ENCODE data around the gene ZNF358. TPM values are rescaled to one million over a fixed set of nuclear protein-coding genes. Genes with fewer than 3 reads are reported as not detected.

The ZNF358 gene
- total and polyA plus RNA-seq, 2 of the 13 experiments (the other 11 are each of a cell fraction or from before 2014, with no cell fraction given): 9.1 to 37.0 TPM

DNA sequence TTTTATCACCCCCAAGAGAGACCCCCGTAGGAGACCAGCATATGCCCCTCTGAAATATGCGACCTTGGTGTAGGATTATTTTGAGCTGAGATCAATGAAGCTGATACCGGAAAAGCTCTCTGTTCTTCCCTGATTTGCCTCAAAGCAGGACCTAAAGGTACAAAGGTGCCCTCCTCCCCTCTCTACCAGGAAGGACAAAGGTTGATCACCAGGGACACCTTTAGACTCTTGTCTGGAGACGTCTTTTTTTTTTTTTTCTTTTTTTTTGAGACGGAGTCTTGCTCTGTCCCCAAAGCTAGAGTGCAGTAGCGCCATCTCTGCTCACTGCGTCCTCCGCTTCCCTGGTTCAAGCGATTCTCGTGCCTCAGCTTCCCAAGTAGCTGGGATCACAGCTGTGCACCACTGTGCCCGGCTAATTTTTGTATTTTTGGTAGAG lies 26.3 kb upstream of the ZNF358 start:
- H4K20me1 ChIP-seq (ENCODE audit: insufficient read depth, low read length): no peaks in the 10 kb centered on the region
- no peaks in the 10 kb centered on the region for H3K9me3 ChIP-seq (ENCODE audit: low read length)
- DNase-seq (ENCODE audit: low spot score) (no peak), FAIRE-seq (peak; percentile 56), ATAC-seq (no peak)
- H3K79me2 ChIP-seq (ENCODE audit: insufficient read depth, low read length): no peaks in the 10 kb centered on the region
- peaks cover 59% of the 10 kb centered on the region for H3K4me1 ChIP-seq (ENCODE audit: insufficient read depth, low read length)
- no peak overlapping the region for H2AFZ ChIP-seq (ENCODE audit: low read length)
- CTCF ChIA-PET (ENCODE audit: low intra/inter-chr PET ratio, low total read pairs): no interaction called here
- in situ Hi-C loops (cut with HindIII; ENCODE audit: extremely low pct_ligation_motif_present, low pct_unique_long_range_greater_than_20kb) (no loop called here), intact Hi-C loops (cut with micrococcal nuclease; ENCODE audit: unreplicated experiment) (loop anchor here (10.0 kb wide), 1 partner anchor 95 kb away; no protein-coding TSS in a partner anchor)
- 34% methylated on average over 11 of the region's 11 CpGs for WGBS (ENCODE audit: low lambda C conversion rate)
- H3K27me3 ChIP-seq (ENCODE audit: control insufficient read depth in 1 of 2, insufficient read depth in 2 of 2, low read length in 2 of 2): no peaks in the 10 kb centered on the region
- peak overlapping the region; percentile 53 for H3K4me2 ChIP-seq (ENCODE audit: low read depth, low read length)
- H3K27ac ChIP-seq (ENCODE audit: extremely low read length, insufficient read depth, low read length): peak overlapping the region; percentile 45
- H3K9ac ChIP-seq (ENCODE audit: insufficient read depth, low read depth, low read length): no peak overlapping the region; the same call in 1 of the 2 replicates
- BruUV-seq (replicated peaks): no TSS peak
- no peak overlapping the region for H3K4me3 ChIP-seq (replicated peaks in 1 of 3; ENCODE audit: insufficient read depth in 1 of 3, low read depth in 2 of 3, low read length in 3 of 3)
- H3K36me3 ChIP-seq (replicated peaks in 1 of 2; ENCODE audit: control insufficient read depth in 1 of 2, insufficient read depth in 2 of 2, low read length in 2 of 2): no peaks in the 10 kb centered on the region
- POLR2A ChIA-PET: interaction anchor here (0.7 kb wide), 1 partner anchor 515 kb away, joined by 3 read pairs; no protein-coding TSS in a partner anchor
- TF ChIP-seq FOXJ3 (CRISPR knock-in tag; IDR thresholded peaks at IDR 0.05; ENCODE audit: borderline replicate concordance): peak; percentile 27; the same call in 1 of the 2 replicates
- no peak for TF ChIP-seq HDAC2 (CRISPR knock-in tag; IDR thresholded peaks at IDR 0.05)
- TF ChIP-seq ZBTB7B (CRISPR knock-in tag; IDR thresholded peaks at IDR 0.05): peak; percentile 85
- 0 out of 2 replicates have a peak, but pooled peaks have one; percentile 20 for TF ChIP-seq SOX5 (CRISPR knock-in tag; IDR thresholded peaks at IDR 0.05; ENCODE audit: borderline replicate concordance)
- TF ChIP-seq ETV5 (CRISPR knock-in tag; IDR thresholded peaks at IDR 0.05; ENCODE audit: borderline replicate concordance): peak; percentile 85; the same call in 1 of the 2 replicates
- peak; percentile 93 for TF ChIP-seq PAXIP1 (CRISPR knock-in tag; conservative IDR thresholded peaks at IDR 0.05)
- peak; percentile 36; the same call in 1 of the 2 replicates for TF ChIP-seq MED1 (CRISPR knock-in tag; IDR thresholded peaks at IDR 0.05)
- TF ChIP-seq RNF2 (conservative IDR thresholded peaks at IDR 0.05; ENCODE audit: low read depth): no peak
- TF ChIP-seq ZNF264 (CRISPR knock-in tag; IDR thresholded peaks at IDR 0.05): 0 out of 2 replicates have a peak, but pooled peaks have one; percentile 52
- peak; percentile 60 for TF ChIP-seq GATAD2A (CRISPR knock-in tag; IDR thresholded peaks at IDR 0.05)
- TF ChIP-seq THAP9 (CRISPR knock-in tag; IDR thresholded peaks at IDR 0.05; ENCODE audit: borderline replicate concordance): no peak
- peak; percentile 56; the same call in 1 of the 2 replicates for TF ChIP-seq NCOR1 (IDR thresholded peaks at IDR 0.05; ENCODE audit: borderline replicate concordance, low read length)
- peak; percentile 35; the same call in 1 of the 2 replicates for TF ChIP-seq FOXP4 (CRISPR knock-in tag; IDR thresholded peaks at IDR 0.05)

Data from HepG2 (cell line).